Endothelial cell of umbilical vein (primary cell): ENCODE data around the gene CAPN12. TPM values are rescaled to one million over a fixed set of nuclear protein-coding genes. Genes with fewer than 3 reads are reported as not detected.

Source experiments
- BruUV-seq: library from RNA; stranded (reverse); fragments of 400-500 nt; replicated peaks from 2 replicates; lab custom pipeline; 2021; lab: Mats Ljungman, UMichigan
- CTCF ChIA-PET: fragments of 300-600, 350-600 bp; sonication (Branson Sonifier 250); formaldehyde crosslinking; loops from one replicate; lab custom pipeline; 2021; ENCODE audit warnings: antibody characterized with exemption, inconsistent platforms; lab: Charles Lee
- POLR2A ChIA-PET: fragments of 300-600, 350-600 bp; sonication (Branson Sonifier 250); formaldehyde crosslinking; loops from one replicate; lab custom pipeline; 2021; ENCODE audit warnings: antibody characterized with exemption, inconsistent platforms; lab: Charles Lee
- DNase-seq: peaks from one replicate; pipeline ENCODE4 v3.0.0-alpha.2; 2011; ENCODE audit warnings: low read depth, low spot score
- FAIRE-seq: peaks from 2 replicates; lab custom pipeline; 2011; peaks lifted over from hg19 to GRCh38; lab: Jason Lieb, UNC
- H2AFZ ChIP-seq: 2 replicates; pipeline ENCODE4 v1.6.0; 2012; ENCODE audit warnings: low read depth, low read length, control low read depth, inconsistent platforms
- H3K27ac ChIP-seq: 2 replicates; pipeline ENCODE4 v1.5.1; 2011; ENCODE audit warnings: low read depth, mild to moderate bottlenecking, control low read depth, low read length, moderate library complexity; ENCODE audit not compliant: insufficient read depth
- H3K27me3 ChIP-seq, 2 experiments: 2 replicates each; pipeline versions ENCODE4 v1.6.0 to v1.6.1; 2011; ENCODE audit warnings: low read length in 2 of 2, mixed read lengths in 1 of 2; ENCODE audit not compliant: control insufficient read depth in 2 of 2, insufficient read depth in 2 of 2
- H3K36me3 ChIP-seq, 2 experiments: 2 replicates in 1 of 2; 3 replicates in 1 of 2; pipeline ENCODE4 v1.5.1; 2011; ENCODE audit warnings: low read length in 2 of 2, mild to moderate bottlenecking in 1 of 2, moderate library complexity in 1 of 2; ENCODE audit not compliant: control insufficient read depth in 2 of 2, insufficient read depth in 2 of 2; ENCODE audit errors: extremely low read depth in 1 of 2
- H3K4me1 ChIP-seq: 3 replicates; pipeline ENCODE4 v1.5.1; 2011; ENCODE audit warnings: mild to moderate bottlenecking, low read length; ENCODE audit not compliant: control insufficient read depth, insufficient read depth; ENCODE audit errors: extremely low read depth
- H3K4me2 ChIP-seq: 2 replicates; pipeline ENCODE4 v1.6.1; 2011; ENCODE audit warnings: low read length, control low read depth, mixed read lengths; ENCODE audit not compliant: insufficient read depth
- H3K4me3 ChIP-seq, 3 experiments: fragments of 200-600 bp in 1 of 3; sonication (generic), shearing (Covaris generic) in 1 of 3; replicated peaks in 1 of 3; 2 replicates each; pipeline ENCODE4 v1.5.1; 2011 to 2016; ENCODE audit warnings: control low read depth in 3 of 3, low read length in 3 of 3, mild to moderate bottlenecking in 2 of 3, inconsistent platforms in 1 of 3, low read depth in 1 of 3, moderate library complexity in 1 of 3; ENCODE audit not compliant: insufficient read depth in 1 of 3
- H3K79me2 ChIP-seq: 2 replicates; pipeline ENCODE4 v1.6.0; 2012; ENCODE audit warnings: low read length, inconsistent platforms; ENCODE audit not compliant: control insufficient read depth, insufficient read depth
- H3K9ac ChIP-seq: replicated peaks from 2 replicates; pipeline ENCODE3; 2011; ENCODE audit warnings: low read length, control low read depth; ENCODE audit not compliant: insufficient read depth; ENCODE audit errors: extremely low read depth
- H3K9me1 ChIP-seq: replicated peaks from 3 replicates; pipeline ENCODE4 v1.6.0; 2011; ENCODE audit warnings: mild to moderate bottlenecking, low read length; ENCODE audit not compliant: control insufficient read depth, insufficient read depth; ENCODE audit errors: extremely low read depth
- H3K9me3 ChIP-seq: replicated peaks from 2 replicates; pipeline ENCODE4 v1.5.1; 2012; ENCODE audit warnings: low read length, inconsistent platforms; ENCODE audit not compliant: control insufficient read depth, insufficient read depth
- H4K20me1 ChIP-seq: replicated peaks from 2 replicates; pipeline ENCODE3; 2011; ENCODE audit warnings: mild to moderate bottlenecking, low read length; ENCODE audit not compliant: control insufficient read depth, insufficient read depth; ENCODE audit errors: extremely low read depth
- EZH2 ChIP-seq: IDR thresholded peaks from 2 replicates; pipeline ENCODE4 v1.6.1; 2012; ENCODE audit warnings: borderline replicate concordance, low read depth, mild to moderate bottlenecking, moderate library complexity, low read length, inconsistent platforms; ENCODE audit not compliant: severe bottlenecking
- FOS ChIP-seq: IDR thresholded peaks from 2 replicates; pipeline ENCODE4 v1.6.1; 2011; ENCODE audit warnings: mild to moderate bottlenecking, low read length, moderate library complexity, borderline replicate concordance; ENCODE audit not compliant: insufficient read depth
- JUN ChIP-seq: IDR thresholded peaks from 2 replicates; pipeline ENCODE4 v1.6.1; 2011; ENCODE audit warnings: borderline replicate concordance, low read depth; ENCODE audit not compliant: insufficient read length, insufficient read depth
- POLR2A ChIP-seq: IDR thresholded peaks from 2 replicates; pipeline ENCODE4 v1.6.1; 2012; ENCODE audit warnings: low read depth, mild to moderate bottlenecking, control low read depth, low read length
- dilution Hi-C: fragments of 300-500 bp; cut with MboI; formaldehyde crosslinking; loops from one replicate; pipeline ENCODE4 v1.15.0; 2019; ENCODE audit warnings: low sequenced_read_pairs; ENCODE audit not compliant: extremely low pct_ligation_motif_present
- intact Hi-C: fragments of 100-400 bp; cut with micrococcal nuclease; formaldehyde crosslinking; loops from one replicate; pipeline ENCODE4 v1.10.0; 2022
- polyA plus RNA-seq, 4 experiments: library from polyadenylated mRNA; depleted of rRNA in 3 of 4; stranded (reverse) in 3 of 4; unstranded in 1 of 4; fragments of >200 nt; gene quantifications; 2 replicates each; pipeline versions ENCODE4 v1.2.1 to v1.2.3, GENCODE V29; 2011 to 2012; ENCODE audit warnings: missing spikeins in 1 of 4
- total RNA-seq: library from RNA; stranded (reverse); gene quantifications from 2 replicates; pipeline ENCODE4 v1.2.3, GENCODE V29; 2021
- TF ChIP-seq, protein P1 (sequence below): IDR thresholded peaks from 2 replicates; pipeline ENCODE4 v1.6.1; 2011; ENCODE audit not compliant: insufficient read depth, insufficient read length
- TF ChIP-seq, protein P2 (sequence below), 2 donors: IDR thresholded peaks; 1 replicate in 1 of 2; 2 replicates in 1 of 2; pipeline ENCODE4 v1.5.1; 2011; ENCODE audit warnings: low read length in 2 of 2, mild to moderate bottlenecking in 2 of 2, moderate library complexity in 2 of 2, control low read depth in 1 of 2, inconsistent platforms in 1 of 2, low read depth in 1 of 2; ENCODE audit not compliant: insufficient read depth in 1 of 2; ENCODE audit errors: extremely low read depth in 1 of 2

Gene CAPN12
- total and polyA plus RNA-seq, 2 donors (not counting 3 experiments of a cell fraction or from before 2014, with no cell fraction given): 0.35 TPM; not detected in 1

DNA sequence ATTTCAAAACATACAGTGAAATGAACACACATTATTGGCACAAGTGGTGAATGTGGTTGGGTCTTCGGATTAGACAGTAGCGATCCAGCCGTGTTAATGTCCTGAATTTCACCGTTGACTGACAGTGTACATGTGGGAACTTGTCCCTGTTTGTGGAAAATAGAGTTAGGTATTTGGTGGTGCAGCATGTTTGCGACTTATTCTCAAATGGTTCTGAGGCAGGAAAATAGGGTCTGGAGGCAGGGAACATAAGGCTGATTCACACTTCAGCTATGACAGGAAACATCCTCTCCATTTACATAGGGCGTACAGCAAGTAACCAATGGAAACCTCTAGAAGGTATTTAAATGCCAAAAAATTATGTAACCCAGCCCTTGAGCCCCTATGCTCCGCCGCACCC is 48.9 kb upstream of the CAPN12 start:
- CTCF ChIA-PET: interaction anchor here (0.8 to 1.0 kb wide), 5 partner anchors 15 to 38 kb away, joined by 3 to 8 read pairs (median 4); partner anchors contain the start of genes ECH1 and LGALS7
- no peaks in the 10 kb centered on the region for H3K9me3 ChIP-seq
- no peak for DNase-seq
- no peaks in the 10 kb centered on the region for H3K9me1 ChIP-seq
- H2AFZ ChIP-seq: peak overlapping the region; percentile 93
- dilution Hi-C loops: no loop called here
- H3K4me1 ChIP-seq: peaks cover 9% of the 10 kb centered on the region
- no peak overlapping the region for H3K4me3 ChIP-seq
- no peak overlapping the region for H3K9ac ChIP-seq
- POLR2A ChIA-PET: no interaction called here
- H3K27ac ChIP-seq: no peak overlapping the region
- peak overlapping the region; percentile 22 for H3K4me2 ChIP-seq
- no peaks in the 10 kb centered on the region for H3K36me3 ChIP-seq
- no peaks in the 10 kb centered on the region for H3K79me2 ChIP-seq
- no TSS peak for BruUV-seq
- H4K20me1 ChIP-seq: no peaks in the 10 kb centered on the region
- FAIRE-seq: peak; percentile 76
- no peaks in the 10 kb centered on the region for H3K27me3 ChIP-seq
- intact Hi-C loops: loop anchor here (5.0 kb wide), 1 partner anchor 39 kb away; the partner anchor contains the start of gene ECH1
- no peak for TF ChIP-seq EZH2
- no peak for TF ChIP-seq JUN
- TF ChIP-seq, protein P1, sequence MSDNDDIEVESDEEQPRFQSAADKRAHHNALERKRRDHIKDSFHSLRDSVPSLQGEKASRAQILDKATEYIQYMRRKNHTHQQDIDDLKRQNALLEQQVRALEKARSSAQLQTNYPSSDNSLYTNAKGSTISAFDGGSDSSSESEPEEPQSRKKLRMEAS: no peak
- TF ChIP-seq, protein P2, sequence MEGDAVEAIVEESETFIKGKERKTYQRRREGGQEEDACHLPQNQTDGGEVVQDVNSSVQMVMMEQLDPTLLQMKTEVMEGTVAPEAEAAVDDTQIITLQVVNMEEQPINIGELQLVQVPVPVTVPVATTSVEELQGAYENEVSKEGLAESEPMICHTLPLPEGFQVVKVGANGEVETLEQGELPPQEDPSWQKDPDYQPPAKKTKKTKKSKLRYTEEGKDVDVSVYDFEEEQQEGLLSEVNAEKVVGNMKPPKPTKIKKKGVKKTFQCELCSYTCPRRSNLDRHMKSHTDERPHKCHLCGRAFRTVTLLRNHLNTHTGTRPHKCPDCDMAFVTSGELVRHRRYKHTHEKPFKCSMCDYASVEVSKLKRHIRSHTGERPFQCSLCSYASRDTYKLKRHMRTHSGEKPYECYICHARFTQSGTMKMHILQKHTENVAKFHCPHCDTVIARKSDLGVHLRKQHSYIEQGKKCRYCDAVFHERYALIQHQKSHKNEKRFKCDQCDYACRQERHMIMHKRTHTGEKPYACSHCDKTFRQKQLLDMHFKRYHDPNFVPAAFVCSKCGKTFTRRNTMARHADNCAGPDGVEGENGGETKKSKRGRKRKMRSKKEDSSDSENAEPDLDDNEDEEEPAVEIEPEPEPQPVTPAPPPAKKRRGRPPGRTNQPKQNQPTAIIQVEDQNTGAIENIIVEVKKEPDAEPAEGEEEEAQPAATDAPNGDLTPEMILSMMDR (IDR thresholded peaks at IDR 0.05; ENCODE audit: extremely low read depth in 1 of 2, insufficient read depth in 1 of 2, low read depth in 1 of 2, low read length in 2 of 2): no peak
- TF ChIP-seq POLR2A: no peak
- peak; percentile 30 for TF ChIP-seq FOS
